Fibroblast of lung (primary cell): ENCODE results near the gene SH3GL1. TPM values are rescaled to one million over a fixed set of nuclear protein-coding genes. Genes with fewer than 3 reads are reported as not detected.

Experiments
- DNase-seq, 2 donors: peaks; one replicate each; pipeline versions ENCODE4 v3.0.0 to v3.0.0-alpha.2; 2010; ENCODE audit warnings: low read depth in 2 of 2
- H2AFZ ChIP-seq: 2 replicates; pipeline ENCODE4 v1.5.1; 2012; ENCODE audit warnings: low read length, control low read depth, inconsistent platforms
- H3K27ac ChIP-seq: 2 replicates; pipeline ENCODE4 v1.5.1; 2011; ENCODE audit warnings: low read length, control low read depth; ENCODE audit not compliant: insufficient read depth
- H3K27me3 ChIP-seq: 2 replicates; pipeline ENCODE4 v1.5.1; 2011; ENCODE audit warnings: mild to moderate bottlenecking, low read length; ENCODE audit not compliant: control insufficient read depth, insufficient read depth
- H3K36me3 ChIP-seq: 2 replicates; pipeline ENCODE4 v1.5.1; 2011; ENCODE audit warnings: low read length; ENCODE audit not compliant: control insufficient read depth, insufficient read depth
- H3K4me1 ChIP-seq: 2 replicates; pipeline ENCODE4 v1.5.1; 2011; ENCODE audit warnings: low read length; ENCODE audit not compliant: control insufficient read depth, insufficient read depth; ENCODE audit errors: extremely low read depth
- H3K4me2 ChIP-seq: 2 replicates; pipeline ENCODE4 v1.5.1; 2011; ENCODE audit warnings: low read length, control low read depth; ENCODE audit not compliant: insufficient read depth; ENCODE audit errors: extremely low read depth
- H3K4me3 ChIP-seq, 4 experiments: fragments of 200-600 bp in 1 of 4; sonication (generic) in 1 of 4; replicated peaks in 1 of 4; 2 replicates each; pipeline ENCODE4 v1.5.1; 2011 to 2016; ENCODE audit warnings: low read length in 4 of 4, low read depth in 3 of 4, mild to moderate bottlenecking in 3 of 4, control low read depth in 2 of 4, inconsistent platforms in 1 of 4, mixed read lengths in 1 of 4; ENCODE audit not compliant: insufficient read depth in 1 of 4; ENCODE audit errors: control extremely low read depth in 1 of 4
- H3K79me2 ChIP-seq: 2 replicates; pipeline ENCODE4 v1.5.1; 2012; ENCODE audit warnings: mild to moderate bottlenecking, low read length, inconsistent platforms; ENCODE audit not compliant: control insufficient read depth, insufficient read depth
- H3K9ac ChIP-seq: 2 replicates; pipeline ENCODE4 v1.5.1; 2011; ENCODE audit warnings: mild to moderate bottlenecking, low read length, control low read depth; ENCODE audit not compliant: insufficient read depth
- H3K9me3 ChIP-seq: 2 replicates; pipeline ENCODE4 v1.5.1; 2012; ENCODE audit warnings: low read depth, low read length; ENCODE audit not compliant: control insufficient read depth, insufficient read depth
- H4K20me1 ChIP-seq: 2 replicates; pipeline ENCODE4 v1.5.1; 2011; ENCODE audit warnings: low read length; ENCODE audit not compliant: control insufficient read depth, insufficient read depth; ENCODE audit errors: extremely low read depth
- CTCF ChIP-seq, 2 donors: IDR thresholded peaks in 1 of 2; conservative IDR thresholded peaks in 1 of 2; 1 replicate in 1 of 2; 2 replicates in 1 of 2; pipeline ENCODE4 v1.5.1; 2011 to 2012; ENCODE audit warnings: low read length in 2 of 2, control low read depth in 1 of 2, inconsistent platforms in 1 of 2, low read depth in 1 of 2, mild to moderate bottlenecking in 1 of 2
- EZH2 ChIP-seq: IDR thresholded peaks from 2 replicates; pipeline ENCODE4 v1.5.1; 2012; ENCODE audit warnings: low read length, control low read depth, mild to moderate bottlenecking; ENCODE audit errors: missing control alignments
- polyA plus RNA-seq, 2 donors: library from polyadenylated mRNA; depleted of rRNA in 1 of 2; stranded (reverse) in 1 of 2; unstranded in 1 of 2; fragments of >200 nt; gene quantifications; 2 replicates each; pipeline ENCODE4 v1.2.1, GENCODE V29; 2011 to 2012; ENCODE audit warnings: missing spikeins in 1 of 2
- total RNA-seq: library from RNA; depleted of rRNA; stranded (reverse); fragments of >200 nt; gene quantifications from 2 replicates; pipeline ENCODE4 v1.2.1, GENCODE V29; 2014

The SH3GL1 gene
- total and polyA plus RNA-seq, 2 donors (not counting 1 experiment from before 2014, with no cell fraction given): 23.9 to 44.9 TPM

DNA sequence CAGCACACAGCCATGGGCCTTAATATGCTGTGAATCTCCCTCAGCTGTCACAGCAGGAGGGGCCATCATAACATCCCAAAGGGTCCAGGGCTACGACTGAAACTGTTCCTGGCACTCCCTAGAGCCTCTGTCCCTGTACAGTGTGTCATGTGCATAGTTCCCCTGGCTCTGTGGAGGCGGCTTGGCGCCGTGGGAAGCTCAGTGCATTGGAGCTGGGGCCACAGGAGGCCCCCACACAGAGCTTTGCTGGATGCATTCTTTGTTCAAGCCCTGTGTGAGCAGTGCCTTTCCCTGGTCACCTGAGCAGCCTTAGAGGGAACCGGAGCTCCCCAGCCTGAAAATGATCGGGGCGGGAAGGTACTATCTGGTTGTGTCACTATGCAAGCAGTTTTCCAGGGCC, 35.9 kb upstream of the SH3GL1 start:
- H3K4me2 ChIP-seq: no peak overlapping the region
- H3K27me3 ChIP-seq: no peaks in the 10 kb centered on the region
- no peak for DNase-seq
- H3K4me3 ChIP-seq: no peak overlapping the region
- no peaks in the 10 kb centered on the region for H4K20me1 ChIP-seq
- peaks cover 9% of the 10 kb centered on the region for H3K36me3 ChIP-seq
- no peak overlapping the region for H3K9ac ChIP-seq
- H3K4me1 ChIP-seq: no peaks in the 10 kb centered on the region
- H3K79me2 ChIP-seq: no peaks in the 10 kb centered on the region
- no peak overlapping the region for H3K27ac ChIP-seq
- no peak overlapping the region for H2AFZ ChIP-seq
- no peaks in the 10 kb centered on the region for H3K9me3 ChIP-seq
- no peak for TF ChIP-seq CTCF (conservative IDR thresholded peaks at IDR 0.05 in 1 of 2, IDR thresholded peaks at IDR 0.05 in 1 of 2; ENCODE audit: low read depth in 1 of 2, low read length in 2 of 2)
- TF ChIP-seq EZH2: no peak

DNA sequence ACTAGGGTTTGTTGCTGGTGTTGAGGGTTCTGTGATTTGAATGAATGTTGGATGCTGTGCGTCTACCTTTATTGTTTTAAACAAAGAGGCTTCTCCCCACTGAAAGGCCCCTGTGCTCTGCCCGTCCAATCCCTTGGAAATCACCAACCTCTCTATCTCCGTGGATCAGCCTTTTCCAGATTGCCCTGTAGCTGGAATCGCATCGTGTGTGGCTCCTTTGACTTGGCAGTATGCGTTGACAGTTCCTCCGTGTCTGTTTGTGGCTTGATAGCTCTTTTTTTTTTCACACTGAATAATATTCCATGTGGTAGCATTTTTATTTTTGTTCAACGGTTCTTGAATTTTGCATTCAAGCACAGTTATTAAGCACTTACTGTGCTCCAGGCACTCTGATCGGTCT, 34.0 kb upstream of the SH3GL1 start:
- no peak overlapping the region for H2AFZ ChIP-seq
- no peaks in the 10 kb centered on the region for H3K79me2 ChIP-seq
- no peak for DNase-seq
- H3K4me1 ChIP-seq: peaks cover 2% of the 10 kb centered on the region
- no peaks in the 10 kb centered on the region for H3K27me3 ChIP-seq
- no peak overlapping the region for H3K4me2 ChIP-seq
- no peaks in the 10 kb centered on the region for H3K9me3 ChIP-seq
- no peaks in the 10 kb centered on the region for H4K20me1 ChIP-seq
- H3K36me3 ChIP-seq: peaks cover 18% of the 10 kb centered on the region
- H3K27ac ChIP-seq: no peak overlapping the region
- H3K9ac ChIP-seq: no peak overlapping the region
- H3K4me3 ChIP-seq: no peak overlapping the region
- TF ChIP-seq CTCF (conservative IDR thresholded peaks at IDR 0.05 in 1 of 2, IDR thresholded peaks at IDR 0.05 in 1 of 2; ENCODE audit: low read depth in 1 of 2, low read length in 2 of 2) (no peak), EZH2 (no peak)

GRCh38 chr19:4432918-4433506, 32.7 kb upstream of the SH3GL1 start:
- TF ChIP-seq CTCF (conservative IDR thresholded peaks at IDR 0.05 in 1 of 2, IDR thresholded peaks at IDR 0.05 in 1 of 2; ENCODE audit: low read depth in 1 of 2, low read length in 2 of 2): no peak
- no peak for TF ChIP-seq EZH2
- H3K79me2 ChIP-seq: no peaks in the 10 kb centered on the region
- no peak overlapping the region for H3K9ac ChIP-seq
- no peak overlapping the region for H3K27ac ChIP-seq
- no peaks in the 10 kb centered on the region for H3K27me3 ChIP-seq
- no peak overlapping the region for H2AFZ ChIP-seq
- no peak for DNase-seq
- no peaks in the 10 kb centered on the region for H4K20me1 ChIP-seq
- H3K4me3 ChIP-seq: no peak overlapping the region
- peaks cover 18% of the 10 kb centered on the region for H3K36me3 ChIP-seq
- no peaks in the 10 kb centered on the region for H3K9me3 ChIP-seq
- peaks cover 2% of the 10 kb centered on the region for H3K4me1 ChIP-seq
- no peak overlapping the region for H3K4me2 ChIP-seq
